OCI-LY1 (cell line): ENCODE results near the gene HOXD9.

ENCODE experiments used
- H2AFZ ChIP-seq: fragments of 200-600 bp; sonication (generic), shearing (Covaris generic); 2 replicates; pipeline ENCODE4 v1.6.0; 2014; ENCODE audit warnings: antibody characterized with exemption, mild to moderate bottlenecking, low read length
- H3F3A ChIP-seq: fragments of 200-600 bp; sonication (generic), shearing (Covaris generic); 2 replicates; pipeline ENCODE4 v1.6.0; 2014; ENCODE audit warnings: mild to moderate bottlenecking, antibody characterized with exemption, low read length, moderate library complexity; ENCODE audit not compliant: insufficient read depth
- H3K27ac ChIP-seq: fragments of 200-600 bp; sonication (generic); 2 replicates; pipeline ENCODE4 v1.5.1; 2014; ENCODE audit warnings: low read length, mixed run types, mild to moderate bottlenecking, low read depth; ENCODE audit not compliant: poor library complexity, severe bottlenecking
- H3K27me3 ChIP-seq: fragments of 200-600 bp; sonication (generic); 2 replicates; pipeline ENCODE4 v1.6.0; 2014; ENCODE audit warnings: antibody characterized with exemption, mild to moderate bottlenecking, low read length, moderate library complexity; ENCODE audit not compliant: insufficient read depth
- H3K36me3 ChIP-seq: fragments of 200-600 bp; sonication (generic); 2 replicates; pipeline ENCODE4 v1.6.1; 2014; ENCODE audit warnings: mild to moderate bottlenecking, antibody characterized with exemption, low read length, moderate library complexity, mixed read lengths; ENCODE audit not compliant: insufficient read depth
- H3K4me1 ChIP-seq: fragments of 200-600 bp; sonication (generic); 2 replicates; pipeline ENCODE4 v1.5.1; 2014; ENCODE audit warnings: mild to moderate bottlenecking, low read length, moderate library complexity; ENCODE audit not compliant: insufficient read depth, severe bottlenecking
- H3K4me2 ChIP-seq: fragments of 200-600 bp; sonication (generic), shearing (Covaris generic); 2 replicates; pipeline ENCODE4 v1.6.1; 2014; ENCODE audit warnings: low read length
- H3K4me3 ChIP-seq: fragments of 200-600 bp; sonication (generic); 2 replicates; pipeline ENCODE4 v1.5.1; 2014; ENCODE audit warnings: low read length, low read depth, mild to moderate bottlenecking, mixed read lengths; ENCODE audit not compliant: poor library complexity, severe bottlenecking
- H3K79me2 ChIP-seq: fragments of 200-600 bp; shearing (Covaris generic); 2 replicates; pipeline ENCODE4 v1.6.1; 2016; ENCODE audit warnings: mixed run types, low read length, mixed read lengths; ENCODE audit not compliant: insufficient read depth
- H3K9ac ChIP-seq: fragments of 200-600 bp; sonication (generic), shearing (Covaris generic); 2 replicates; pipeline ENCODE4 v1.6.1; 2014; ENCODE audit warnings: mild to moderate bottlenecking, low read length, mixed read lengths
- H3K9me2 ChIP-seq: fragments of 200-600 bp; sonication (generic), shearing (Covaris generic); 2 replicates; pipeline ENCODE4 v1.6.1; 2014; ENCODE audit warnings: low read depth, mild to moderate bottlenecking, low read length, mixed read lengths
- H3K9me3 ChIP-seq: fragments of 200-600 bp; shearing (Covaris generic); 2 replicates; pipeline ENCODE4 v1.6.1; 2014; ENCODE audit warnings: low read length, mixed read lengths
- H4K20me1 ChIP-seq: fragments of 200-600 bp; sonication (generic), shearing (Covaris generic); 2 replicates; pipeline ENCODE4 v1.6.0; 2016; ENCODE audit warnings: mild to moderate bottlenecking, low read length; ENCODE audit not compliant: insufficient read depth
- EZH2 ChIP-seq: fragments of 200-600 bp; sonication (generic), shearing (Covaris generic); IDR thresholded peaks from 2 replicates; pipeline ENCODE4 v1.8.0; 2017; ENCODE audit warnings: borderline replicate concordance, mixed run types, mild to moderate bottlenecking, antibody characterized with exemption, low read length, moderate library complexity, mixed read lengths
- TF ChIP-seq, protein P1 (sequence below): fragments of 200-600 bp; sonication (generic), shearing (Covaris generic); IDR thresholded peaks from 2 replicates; pipeline ENCODE4 v1.5.1; 2017; ENCODE audit warnings: mild to moderate bottlenecking, antibody characterized with exemption, low read length, moderate library complexity, mixed read lengths

Gene HOXD9

DNA sequence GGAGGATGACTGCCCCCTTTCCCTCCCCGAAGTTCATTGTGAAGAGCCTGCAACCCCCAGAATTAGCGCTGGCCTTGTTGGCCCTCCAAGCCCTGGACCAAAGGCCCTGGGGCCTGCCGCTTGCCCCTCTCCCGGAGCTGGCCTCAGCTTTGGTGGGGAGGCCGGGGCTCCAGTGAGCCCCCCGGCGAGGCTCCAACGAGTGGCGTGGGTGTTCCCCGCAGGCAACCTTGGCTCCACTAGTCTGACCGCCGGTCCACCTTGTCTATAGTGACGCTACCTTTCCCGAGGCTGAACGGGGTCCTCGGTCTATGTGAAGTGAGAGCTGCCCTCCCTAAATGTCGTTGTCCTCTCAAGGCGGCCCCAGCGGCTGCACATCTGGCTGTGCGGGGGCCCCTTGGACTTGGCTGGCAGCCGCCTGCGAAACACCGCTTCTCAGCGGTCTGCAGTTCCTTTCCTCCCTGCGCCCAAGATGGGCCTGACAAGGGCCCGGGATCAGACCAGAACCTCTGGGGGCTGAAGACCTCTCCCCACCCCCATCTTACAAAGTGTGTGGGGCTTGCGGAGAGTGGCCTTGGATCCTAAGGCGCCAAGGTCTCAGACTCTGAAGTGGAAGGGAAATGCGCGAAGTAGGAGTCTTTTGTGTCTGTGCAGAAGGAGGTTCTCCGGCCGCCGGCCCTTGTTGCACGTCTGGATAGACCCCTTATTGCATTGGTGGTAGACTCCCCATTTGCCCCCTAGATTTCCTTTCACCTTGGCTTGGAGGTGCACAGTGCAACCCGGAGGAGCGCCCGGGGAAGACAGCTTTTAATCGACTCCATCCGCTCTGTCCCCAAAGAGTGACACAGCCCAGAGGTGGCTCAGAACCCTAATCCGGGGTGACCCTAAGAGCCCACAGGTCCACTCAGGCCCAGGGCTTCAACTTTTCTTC, 9.9 kb upstream of the HOXD9 start:
- Histone ChIP-seq H3F3A (no peaks in the 10 kb centered on the region), H3K36me3 (no peaks in the 10 kb centered on the region), H3K4me3 (no peak overlapping the region), H3K27ac (no peak overlapping the region), H3K79me2 (no peaks in the 10 kb centered on the region), H4K20me1 (no peaks in the 10 kb centered on the region), H3K27me3 (no peaks in the 10 kb centered on the region), H3K9ac (no peak overlapping the region), H3K4me2 (no peak overlapping the region), H2AFZ (no peak overlapping the region), H3K4me1 (no peaks in the 10 kb centered on the region), H3K9me2 (no peaks in the 10 kb centered on the region), H3K9me3 (no peaks in the 10 kb centered on the region)
- TF ChIP-seq, protein P1, sequence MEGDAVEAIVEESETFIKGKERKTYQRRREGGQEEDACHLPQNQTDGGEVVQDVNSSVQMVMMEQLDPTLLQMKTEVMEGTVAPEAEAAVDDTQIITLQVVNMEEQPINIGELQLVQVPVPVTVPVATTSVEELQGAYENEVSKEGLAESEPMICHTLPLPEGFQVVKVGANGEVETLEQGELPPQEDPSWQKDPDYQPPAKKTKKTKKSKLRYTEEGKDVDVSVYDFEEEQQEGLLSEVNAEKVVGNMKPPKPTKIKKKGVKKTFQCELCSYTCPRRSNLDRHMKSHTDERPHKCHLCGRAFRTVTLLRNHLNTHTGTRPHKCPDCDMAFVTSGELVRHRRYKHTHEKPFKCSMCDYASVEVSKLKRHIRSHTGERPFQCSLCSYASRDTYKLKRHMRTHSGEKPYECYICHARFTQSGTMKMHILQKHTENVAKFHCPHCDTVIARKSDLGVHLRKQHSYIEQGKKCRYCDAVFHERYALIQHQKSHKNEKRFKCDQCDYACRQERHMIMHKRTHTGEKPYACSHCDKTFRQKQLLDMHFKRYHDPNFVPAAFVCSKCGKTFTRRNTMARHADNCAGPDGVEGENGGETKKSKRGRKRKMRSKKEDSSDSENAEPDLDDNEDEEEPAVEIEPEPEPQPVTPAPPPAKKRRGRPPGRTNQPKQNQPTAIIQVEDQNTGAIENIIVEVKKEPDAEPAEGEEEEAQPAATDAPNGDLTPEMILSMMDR: no peak

DNA sequence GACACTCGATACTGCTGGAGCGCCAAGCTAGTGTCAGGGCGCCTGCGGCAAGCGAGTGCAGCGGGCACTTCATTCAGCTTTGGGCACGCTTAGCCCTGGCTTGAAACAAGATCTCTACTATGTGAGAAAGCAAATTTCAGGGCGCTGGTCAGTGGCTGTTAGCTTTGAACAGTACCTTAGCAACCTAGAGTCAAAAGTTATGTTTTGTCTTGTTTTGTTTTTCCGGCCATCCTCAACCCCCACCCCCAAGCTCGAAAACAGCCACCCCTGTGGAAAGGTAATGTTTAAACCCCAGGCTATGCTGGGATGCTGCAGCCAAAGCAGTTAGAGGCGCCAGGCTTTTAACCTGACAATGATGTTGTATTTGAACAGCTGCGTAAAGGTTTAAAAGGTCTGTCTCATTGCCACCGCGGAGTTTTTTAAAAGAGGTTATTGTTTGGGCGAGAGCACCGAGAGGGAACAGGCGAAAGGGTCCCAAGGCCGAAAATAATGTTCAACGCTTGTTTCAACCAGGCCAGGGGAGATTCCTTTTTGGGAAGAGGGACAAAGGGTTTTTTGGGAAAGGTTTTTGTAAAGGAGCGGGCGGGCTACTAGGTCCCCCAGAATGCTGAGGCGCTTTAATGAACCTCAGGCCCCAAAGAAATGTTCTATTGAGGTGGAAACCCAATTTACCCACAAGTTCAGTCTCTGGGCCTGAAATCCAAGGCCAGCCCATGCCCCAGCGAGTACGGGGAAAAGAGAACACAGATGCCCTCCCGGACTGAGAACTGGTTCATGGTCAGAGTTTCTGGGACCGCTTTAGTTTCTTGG, 8.2 kb upstream of the HOXD9 start:
- no peak for TF ChIP-seq EZH2
- TF ChIP-seq, protein P1: no peak
- Histone ChIP-seq H3K27ac (no peak overlapping the region), H3K79me2 (no peaks in the 10 kb centered on the region), H3F3A (no peaks in the 10 kb centered on the region), H3K4me1 (no peaks in the 10 kb centered on the region), H3K4me2 (no peak overlapping the region), H3K27me3 (no peaks in the 10 kb centered on the region), H3K9ac (no peak overlapping the region), H3K9me3 (no peaks in the 10 kb centered on the region), H3K4me3 (no peak overlapping the region), H3K36me3 (no peaks in the 10 kb centered on the region), H2AFZ (no peak overlapping the region), H3K9me2 (no peaks in the 10 kb centered on the region), H4K20me1 (no peaks in the 10 kb centered on the region)

DNA sequence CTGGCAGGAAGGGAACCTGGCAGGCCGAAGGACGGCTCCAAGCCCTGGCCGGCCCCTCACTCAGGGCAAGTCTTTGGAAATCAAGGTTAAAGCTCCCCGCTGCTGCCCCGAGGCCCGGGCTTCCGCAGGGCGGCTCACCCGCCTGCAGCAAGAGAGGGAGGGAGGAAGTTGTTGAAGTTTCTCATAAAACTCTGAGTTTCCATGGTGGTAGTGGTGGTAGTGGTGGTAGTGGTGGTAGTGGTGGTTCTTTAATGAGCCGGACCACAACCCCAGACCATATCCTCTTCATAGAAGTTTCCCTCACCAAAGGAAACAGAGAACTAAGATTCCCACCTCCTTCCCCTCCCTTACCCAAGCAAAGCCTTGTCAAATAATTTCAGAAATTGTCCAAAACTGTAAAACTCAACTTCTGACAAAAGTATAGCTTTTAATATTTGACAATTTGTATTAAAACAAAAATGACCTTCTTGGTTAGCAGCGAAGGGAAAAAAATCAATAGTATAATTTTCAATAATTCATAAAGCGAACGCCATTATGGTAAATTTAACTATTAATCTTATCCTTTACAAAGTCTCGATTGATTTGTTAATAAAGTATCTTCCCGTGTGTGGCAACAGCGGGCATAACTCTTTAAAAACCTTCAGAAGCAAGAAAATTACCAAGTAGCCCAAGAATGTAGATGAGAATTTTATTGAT, 7.4 kb upstream of the HOXD9 start:
- Histone ChIP-seq H3K27ac (no peak overlapping the region), H3F3A (no peaks in the 10 kb centered on the region), H3K79me2 (no peaks in the 10 kb centered on the region)

More for the DNA sequence above, 7.4 kb upstream of the HOXD9 start:
- no peak overlapping the region for H3K4me3 ChIP-seq
- H4K20me1 ChIP-seq: no peaks in the 10 kb centered on the region
- no peaks in the 10 kb centered on the region for H3K4me1 ChIP-seq
- H3K36me3 ChIP-seq: no peaks in the 10 kb centered on the region
- no peak overlapping the region for H2AFZ ChIP-seq
- no peaks in the 10 kb centered on the region for H3K9me3 ChIP-seq
- no peak overlapping the region for H3K4me2 ChIP-seq
- H3K9ac ChIP-seq: no peak overlapping the region
- TF ChIP-seq, protein P1: no peak
- no peak for TF ChIP-seq EZH2
- H3K27me3 ChIP-seq: no peaks in the 10 kb centered on the region
- no peaks in the 10 kb centered on the region for H3K9me2 ChIP-seq
